AG09309 (cell line): ENCODE measurements around the gene ZNF560.

Experiments
- DNase-seq: peaks from one replicate; pipeline ENCODE4 v3.0.0-alpha.2; 2010; ENCODE audit warnings: low read depth
- H3K4me3 ChIP-seq: 2 replicates; pipeline ENCODE4 v1.5.1; 2011; ENCODE audit warnings: mild to moderate bottlenecking, low read depth, low read length, moderate library complexity; ENCODE audit not compliant: control insufficient read depth
- TF ChIP-seq, protein P1 (sequence below): IDR thresholded peaks from 2 replicates; pipeline ENCODE4 v1.5.1; 2011; ENCODE audit warnings: mild to moderate bottlenecking, low read depth, low read length, inconsistent platforms; ENCODE audit not compliant: insufficient read depth, control insufficient read depth; ENCODE audit errors: missing control alignments

The ZNF560 gene

DNA sequence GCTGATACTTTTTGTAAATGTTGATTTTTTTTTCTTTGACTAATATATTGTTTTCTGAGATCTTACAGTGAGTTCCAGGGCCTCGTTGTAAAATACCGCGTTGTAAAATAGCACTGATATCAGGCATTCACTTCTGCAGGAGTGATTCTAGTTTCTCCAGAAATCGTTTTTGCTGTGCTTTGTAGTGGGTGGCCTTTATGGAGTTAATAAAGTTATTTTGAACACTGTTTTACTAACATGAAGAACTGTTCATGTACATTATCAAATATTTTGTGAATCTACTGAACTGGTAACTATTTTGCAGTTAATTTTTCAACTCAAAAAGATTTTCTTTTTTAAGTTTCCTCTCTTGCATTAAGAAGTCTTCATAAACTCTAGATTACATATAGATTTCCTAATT, 62.1 kb downstream of the ZNF560 start:
- H3K4me3 ChIP-seq: no peak overlapping the region; the same call in 1 of the 2 replicates
- no peak for DNase-seq
- TF ChIP-seq, protein P1, sequence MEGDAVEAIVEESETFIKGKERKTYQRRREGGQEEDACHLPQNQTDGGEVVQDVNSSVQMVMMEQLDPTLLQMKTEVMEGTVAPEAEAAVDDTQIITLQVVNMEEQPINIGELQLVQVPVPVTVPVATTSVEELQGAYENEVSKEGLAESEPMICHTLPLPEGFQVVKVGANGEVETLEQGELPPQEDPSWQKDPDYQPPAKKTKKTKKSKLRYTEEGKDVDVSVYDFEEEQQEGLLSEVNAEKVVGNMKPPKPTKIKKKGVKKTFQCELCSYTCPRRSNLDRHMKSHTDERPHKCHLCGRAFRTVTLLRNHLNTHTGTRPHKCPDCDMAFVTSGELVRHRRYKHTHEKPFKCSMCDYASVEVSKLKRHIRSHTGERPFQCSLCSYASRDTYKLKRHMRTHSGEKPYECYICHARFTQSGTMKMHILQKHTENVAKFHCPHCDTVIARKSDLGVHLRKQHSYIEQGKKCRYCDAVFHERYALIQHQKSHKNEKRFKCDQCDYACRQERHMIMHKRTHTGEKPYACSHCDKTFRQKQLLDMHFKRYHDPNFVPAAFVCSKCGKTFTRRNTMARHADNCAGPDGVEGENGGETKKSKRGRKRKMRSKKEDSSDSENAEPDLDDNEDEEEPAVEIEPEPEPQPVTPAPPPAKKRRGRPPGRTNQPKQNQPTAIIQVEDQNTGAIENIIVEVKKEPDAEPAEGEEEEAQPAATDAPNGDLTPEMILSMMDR: no peak

DNA sequence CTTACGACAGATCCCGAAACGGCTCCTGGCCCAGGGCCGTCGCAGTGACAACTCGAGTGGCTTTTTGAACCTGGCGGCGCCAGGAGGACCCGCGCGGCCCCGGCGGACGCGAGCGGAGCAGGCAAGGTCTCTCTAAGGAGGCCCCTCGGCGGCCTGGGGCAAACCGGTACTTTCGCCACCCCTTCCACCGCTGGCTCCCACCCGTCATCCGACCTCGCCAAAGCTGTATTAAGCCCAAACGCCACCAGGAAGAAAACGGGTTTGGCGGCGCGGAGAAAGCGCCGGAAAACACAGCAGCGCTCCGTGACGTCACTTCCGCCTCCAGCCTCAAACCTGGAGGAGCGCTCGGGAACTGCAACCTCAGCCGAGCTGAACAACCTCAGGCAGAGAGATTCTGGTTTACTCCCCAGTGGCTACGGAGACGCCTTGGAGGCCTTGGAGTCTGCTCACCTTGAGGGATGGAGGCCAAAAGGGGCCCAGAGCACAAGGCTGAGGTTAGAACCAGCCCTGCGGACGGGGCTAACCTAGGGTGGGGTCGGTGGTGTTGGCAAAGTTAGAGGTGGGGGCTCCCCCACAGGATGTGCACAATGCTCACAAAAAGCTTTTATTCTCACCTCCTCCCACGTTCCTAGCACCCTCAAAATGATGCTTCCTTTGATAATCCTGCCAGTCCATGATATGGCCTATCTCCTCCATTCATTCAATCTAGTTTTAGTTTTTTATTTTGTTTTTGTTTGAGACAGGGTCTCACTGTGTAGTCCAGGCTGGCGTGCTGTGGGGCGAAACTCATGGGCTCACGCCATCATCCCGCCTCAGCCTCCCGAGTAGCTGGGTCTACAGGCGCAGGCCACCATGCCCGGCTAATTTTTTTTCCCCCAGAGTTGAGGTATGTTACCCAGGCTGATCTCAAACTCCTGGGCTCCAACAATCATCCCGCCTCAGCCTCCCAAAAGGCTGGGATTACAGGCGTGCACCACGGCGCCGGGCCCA, 62.8 kb downstream of the ZNF560 start, which contains the start of gene ZNF266:
Gene ZNF266, minus strand, starts transcription at position 295 of the 990 bp plus-strand sequence. CDS start 15,484 bp downstream, outside the sequence.
- peak; percentile 50 for DNase-seq
- TF ChIP-seq, protein P1: peak; percentile 57
- peak within 1 kb of the TSS; percentile 98 for H3K4me3 ChIP-seq

DNA sequence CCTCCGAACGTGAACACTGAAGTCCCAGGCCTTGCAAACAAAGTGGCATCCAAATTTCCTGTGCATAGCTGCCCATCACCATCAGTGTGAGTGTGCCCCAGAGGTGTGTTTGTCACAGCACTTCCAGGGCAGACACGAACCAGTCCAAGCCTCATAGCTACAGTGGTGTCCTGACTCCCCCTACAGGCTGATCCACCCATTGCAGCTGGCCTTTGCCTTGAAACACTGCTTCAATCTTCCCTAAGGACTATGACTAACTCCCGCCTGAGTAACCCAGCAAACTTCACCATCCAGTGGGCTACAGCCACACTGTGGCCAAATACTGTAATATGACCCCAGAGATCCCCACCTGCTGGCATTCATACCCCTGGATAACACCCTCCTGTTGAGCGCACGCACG, 66.9 kb downstream of the ZNF560 start:
- TF ChIP-seq, protein P1: peak; percentile 52
- no peak for DNase-seq
- H3K4me3 ChIP-seq: no peak overlapping the region

DNA sequence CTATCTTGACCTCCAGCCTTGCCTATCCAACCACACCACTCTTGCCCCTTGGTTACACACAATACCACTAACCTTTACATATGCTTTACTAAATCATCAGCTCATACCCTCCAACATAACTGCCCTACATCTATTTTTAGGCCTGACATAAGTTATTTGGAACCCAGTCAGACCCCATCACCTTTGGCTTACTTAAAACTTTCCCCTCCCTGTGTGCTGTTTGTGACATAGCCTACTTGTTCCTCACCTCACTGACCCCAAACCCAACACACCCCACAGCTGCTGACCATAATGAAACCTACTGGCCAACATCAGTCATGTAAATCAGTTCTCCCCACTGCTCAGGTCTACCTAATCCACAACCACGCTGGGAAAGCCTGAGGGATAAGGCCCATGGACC, 68.0 kb downstream of the ZNF560 start:
- H3K4me3 ChIP-seq: no peak overlapping the region
- TF ChIP-seq, protein P1: no peak
- DNase-seq: no peak

DNA sequence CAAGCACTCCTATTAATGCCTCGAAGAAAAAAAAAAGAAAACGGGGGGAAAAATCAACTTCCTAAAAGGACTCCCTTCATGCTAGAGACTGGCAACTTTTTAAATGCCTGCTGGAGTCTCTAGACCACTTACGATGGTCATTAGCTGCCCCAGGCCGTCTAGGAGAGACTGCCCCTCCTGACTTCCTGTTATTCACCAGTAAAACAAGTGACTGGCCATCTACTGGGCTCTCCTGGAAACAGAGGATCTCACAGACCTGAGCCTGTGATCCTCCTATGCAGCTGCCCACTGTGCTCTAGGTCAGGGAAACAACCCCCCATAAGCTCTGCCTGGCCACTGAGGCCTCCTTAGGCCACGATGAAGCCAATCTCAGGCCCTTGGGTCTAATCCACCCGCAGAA, 70.5 kb downstream of the ZNF560 start:
- TF ChIP-seq, protein P1: no peak
- no peak overlapping the region for H3K4me3 ChIP-seq

More for the DNA sequence above, 70.5 kb downstream of the ZNF560 start:
- DNase-seq: no peak
